ENCODE results near the gene SPOCK3. TPM values are rescaled to one million over a fixed set of nuclear protein-coding genes. Genes with fewer than 3 reads are reported as not detected.

Gene SPOCK3
- total RNA-seq, 2 experiments from 2014 or later, result not detected

- Histone ChIP-seq H2AFZ (ENCODE audit: low read length) (no peak overlapping the region), H3K9me3 (ENCODE audit: low read length) (no peaks in the 10 kb centered on the region), H3K9me2 (ENCODE audit: insufficient read depth, low read length) (no peaks in the 10 kb centered on the region), H4K20me1 (ENCODE audit: insufficient read depth, low read length) (no peaks in the 10 kb centered on the region), H3K4me1 (ENCODE audit: insufficient read depth, low read length, poor library complexity, severe bottlenecking) (no peaks in the 10 kb centered on the region), H3K36me3 (ENCODE audit: insufficient read depth, low read length) (no peaks in the 10 kb centered on the region), H3K79me2 (ENCODE audit: insufficient read depth, low read depth, low read length) (no peaks in the 10 kb centered on the region), H3K4me2 (ENCODE audit: low read length) (no peak overlapping the region), H3K27ac (ENCODE audit: low read depth, low read length, poor library complexity, severe bottlenecking) (no peak overlapping the region), H3K4me3 (ENCODE audit: low read depth, low read length, poor library complexity, severe bottlenecking) (no peak overlapping the region)
- CTCF ChIA-PET (ENCODE audit: unreplicated experiment), result no interaction called here
- intact Hi-C loops (cut with micrococcal nuclease; ENCODE audit: unreplicated experiment), result no loop called here
- TF ChIP-seq, protein P1, sequence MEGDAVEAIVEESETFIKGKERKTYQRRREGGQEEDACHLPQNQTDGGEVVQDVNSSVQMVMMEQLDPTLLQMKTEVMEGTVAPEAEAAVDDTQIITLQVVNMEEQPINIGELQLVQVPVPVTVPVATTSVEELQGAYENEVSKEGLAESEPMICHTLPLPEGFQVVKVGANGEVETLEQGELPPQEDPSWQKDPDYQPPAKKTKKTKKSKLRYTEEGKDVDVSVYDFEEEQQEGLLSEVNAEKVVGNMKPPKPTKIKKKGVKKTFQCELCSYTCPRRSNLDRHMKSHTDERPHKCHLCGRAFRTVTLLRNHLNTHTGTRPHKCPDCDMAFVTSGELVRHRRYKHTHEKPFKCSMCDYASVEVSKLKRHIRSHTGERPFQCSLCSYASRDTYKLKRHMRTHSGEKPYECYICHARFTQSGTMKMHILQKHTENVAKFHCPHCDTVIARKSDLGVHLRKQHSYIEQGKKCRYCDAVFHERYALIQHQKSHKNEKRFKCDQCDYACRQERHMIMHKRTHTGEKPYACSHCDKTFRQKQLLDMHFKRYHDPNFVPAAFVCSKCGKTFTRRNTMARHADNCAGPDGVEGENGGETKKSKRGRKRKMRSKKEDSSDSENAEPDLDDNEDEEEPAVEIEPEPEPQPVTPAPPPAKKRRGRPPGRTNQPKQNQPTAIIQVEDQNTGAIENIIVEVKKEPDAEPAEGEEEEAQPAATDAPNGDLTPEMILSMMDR (conservative IDR thresholded peaks at IDR 0.05; ENCODE audit: low read length), result no peak
- no peak for TF ChIP-seq EZH2phosphoT487 (IDR thresholded peaks at IDR 0.05; ENCODE audit: borderline replicate concordance, low read depth, low read length)
- POLR2A ChIA-PET, result no interaction called here
- no peak for DNase-seq (ENCODE audit: low spot score)
- no TSS peak for BruUV-seq (replicated peaks)
Measured at GRCh38 chr4:167117273-167117672, 117.0 kb downstream of the SPOCK3 start.

GRCh38 chr4:167114416-167114971, 119.8 kb downstream of the SPOCK3 start:
- Histone ChIP-seq H3K4me2 (ENCODE audit: low read length) (no peak overlapping the region), H4K20me1 (ENCODE audit: insufficient read depth, low read length) (no peaks in the 10 kb centered on the region), H2AFZ (ENCODE audit: low read length) (no peak overlapping the region), H3K4me3 (ENCODE audit: low read depth, low read length, poor library complexity, severe bottlenecking) (no peak overlapping the region), H3K9me2 (ENCODE audit: insufficient read depth, low read length) (no peaks in the 10 kb centered on the region), H3K4me1 (ENCODE audit: insufficient read depth, low read length, poor library complexity, severe bottlenecking) (no peaks in the 10 kb centered on the region), H3K27ac (ENCODE audit: low read depth, low read length, poor library complexity, severe bottlenecking) (no peak overlapping the region), H3K79me2 (ENCODE audit: insufficient read depth, low read depth, low read length) (no peaks in the 10 kb centered on the region), H3K9me3 (ENCODE audit: low read length) (no peaks in the 10 kb centered on the region), H3K36me3 (ENCODE audit: insufficient read depth, low read length) (no peaks in the 10 kb centered on the region)
- ChIA-PET CTCF (ENCODE audit: unreplicated experiment) (no interaction called here), POLR2A (interaction anchor here (0.8 kb wide), 1 partner anchor 10 kb away, joined by 4 read pairs; no protein-coding TSS in a partner anchor)
- no peak for TF ChIP-seq EZH2phosphoT487 (IDR thresholded peaks at IDR 0.05; ENCODE audit: borderline replicate concordance, low read depth, low read length)
- TF ChIP-seq, protein P1 (conservative IDR thresholded peaks at IDR 0.05; ENCODE audit: low read length), result no peak
- intact Hi-C loops (cut with micrococcal nuclease; ENCODE audit: unreplicated experiment), result no loop called here
- no TSS peak for BruUV-seq (replicated peaks)
- no peak for DNase-seq (ENCODE audit: low spot score)

DNA sequence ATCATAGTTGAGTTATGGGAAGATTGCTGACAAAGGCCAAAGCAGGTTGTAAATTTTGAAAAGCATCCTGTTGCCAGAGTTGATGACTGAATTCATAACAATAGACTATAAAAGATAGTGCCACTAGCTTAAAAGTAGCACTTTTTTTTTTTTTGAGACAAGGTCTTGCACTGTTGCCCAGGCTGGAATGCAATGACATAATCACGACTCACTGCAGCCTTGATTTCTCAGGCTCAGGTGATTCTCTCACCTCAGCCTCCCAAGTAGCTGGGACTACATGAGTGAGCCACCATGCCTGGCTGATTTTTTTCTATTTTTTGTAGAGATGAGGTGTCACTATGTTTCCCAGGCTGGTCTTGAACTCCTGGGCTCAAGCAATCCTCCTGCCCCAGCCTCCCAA, 122.7 kb downstream of the SPOCK3 start:
- Histone ChIP-seq H3K27ac (ENCODE audit: low read depth, low read length, poor library complexity, severe bottlenecking) (no peak overlapping the region), H2AFZ (ENCODE audit: low read length) (no peak overlapping the region), H4K20me1 (ENCODE audit: insufficient read depth, low read length) (no peaks in the 10 kb centered on the region), H3K4me1 (ENCODE audit: insufficient read depth, low read length, poor library complexity, severe bottlenecking) (no peaks in the 10 kb centered on the region), H3K4me3 (ENCODE audit: low read depth, low read length, poor library complexity, severe bottlenecking) (no peak overlapping the region), H3K79me2 (ENCODE audit: insufficient read depth, low read depth, low read length) (no peaks in the 10 kb centered on the region), H3K9me3 (ENCODE audit: low read length) (no peaks in the 10 kb centered on the region), H3K36me3 (ENCODE audit: insufficient read depth, low read length) (no peaks in the 10 kb centered on the region), H3K4me2 (ENCODE audit: low read length) (no peak overlapping the region), H3K9me2 (ENCODE audit: insufficient read depth, low read length) (no peaks in the 10 kb centered on the region)
- ChIA-PET CTCF (ENCODE audit: unreplicated experiment) (no interaction called here), POLR2A (interaction anchor here (0.7 to 1.1 kb wide), 3 partner anchors 13 to 1050 kb away, joined by 3 to 5 read pairs (median 3); no protein-coding TSS in a partner anchor)
- no peak for DNase-seq (ENCODE audit: low spot score)
- TF ChIP-seq EZH2phosphoT487 (IDR thresholded peaks at IDR 0.05; ENCODE audit: borderline replicate concordance, low read depth, low read length), result no peak
- TF ChIP-seq, protein P1 (conservative IDR thresholded peaks at IDR 0.05; ENCODE audit: low read length), result no peak
- intact Hi-C loops (cut with micrococcal nuclease; ENCODE audit: unreplicated experiment), result no loop called here
- BruUV-seq (replicated peaks), result no TSS peak
